Breast epithelium (tissue), 3 donors: ENCODE data around the gene SDK1.

Experiments used
- POLR2AphosphoS5 ChIP-seq, 3 donors: sonication (generic); formaldehyde crosslinking; IDR thresholded peaks; one replicate each; pipeline ENCODE4 v1.6.1; 2017; ENCODE audit warnings: antibody characterized with exemption in 3 of 3
- TF ChIP-seq, protein P1 (sequence below), 3 donors: fragments of 450-650 bp; IDR thresholded peaks; one replicate each; pipeline ENCODE4 v1.5.1; 2016 to 2017; ENCODE audit warnings: antibody characterized with exemption in 3 of 3, mild to moderate bottlenecking in 3 of 3, moderate library complexity in 3 of 3

DNA sequence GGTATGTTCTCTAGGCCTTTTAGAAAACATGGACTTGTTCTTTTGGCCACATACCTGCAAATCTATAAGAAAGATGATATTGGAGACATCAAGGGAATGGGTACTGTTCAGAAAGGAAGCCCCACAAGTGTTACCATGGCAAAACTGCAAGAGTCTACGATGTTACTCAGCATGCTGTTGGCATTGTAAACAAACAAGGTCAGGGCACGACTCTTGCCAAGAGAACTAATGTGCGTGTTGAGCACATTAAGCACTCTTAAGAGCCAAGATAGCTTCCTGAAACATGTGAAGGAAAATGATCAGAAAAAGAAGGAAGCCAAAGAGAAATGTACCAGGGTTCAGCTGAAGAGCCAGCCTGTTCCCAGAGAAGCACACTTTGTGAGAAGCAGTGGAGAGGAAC, 37.1 kb downstream of the SDK1 start:
- TF ChIP-seq POLR2AphosphoS5 (IDR thresholded peaks at IDR 0.05), result no peak
- TF ChIP-seq, protein P1, sequence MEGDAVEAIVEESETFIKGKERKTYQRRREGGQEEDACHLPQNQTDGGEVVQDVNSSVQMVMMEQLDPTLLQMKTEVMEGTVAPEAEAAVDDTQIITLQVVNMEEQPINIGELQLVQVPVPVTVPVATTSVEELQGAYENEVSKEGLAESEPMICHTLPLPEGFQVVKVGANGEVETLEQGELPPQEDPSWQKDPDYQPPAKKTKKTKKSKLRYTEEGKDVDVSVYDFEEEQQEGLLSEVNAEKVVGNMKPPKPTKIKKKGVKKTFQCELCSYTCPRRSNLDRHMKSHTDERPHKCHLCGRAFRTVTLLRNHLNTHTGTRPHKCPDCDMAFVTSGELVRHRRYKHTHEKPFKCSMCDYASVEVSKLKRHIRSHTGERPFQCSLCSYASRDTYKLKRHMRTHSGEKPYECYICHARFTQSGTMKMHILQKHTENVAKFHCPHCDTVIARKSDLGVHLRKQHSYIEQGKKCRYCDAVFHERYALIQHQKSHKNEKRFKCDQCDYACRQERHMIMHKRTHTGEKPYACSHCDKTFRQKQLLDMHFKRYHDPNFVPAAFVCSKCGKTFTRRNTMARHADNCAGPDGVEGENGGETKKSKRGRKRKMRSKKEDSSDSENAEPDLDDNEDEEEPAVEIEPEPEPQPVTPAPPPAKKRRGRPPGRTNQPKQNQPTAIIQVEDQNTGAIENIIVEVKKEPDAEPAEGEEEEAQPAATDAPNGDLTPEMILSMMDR (IDR thresholded peaks at IDR 0.05), result no peak
